A673 (cell line): ENCODE measurements around the gene CCDC88B. TPM values are rescaled to one million over a fixed set of nuclear protein-coding genes. Genes with fewer than 3 reads are reported as not detected.

ENCODE experiments used
- BruUV-seq: library from RNA; stranded (reverse); fragments of 400-500 nt; replicated peaks from 2 replicates; lab custom pipeline; 2021; lab: Mats Ljungman, UMichigan
- CTCF ChIA-PET: fragments of 300-600 bp; sonication (Branson Sonifier 250); formaldehyde crosslinking; loops from one replicate; lab custom pipeline; 2022; ENCODE audit warnings: antibody characterized with exemption; lab: Charles Lee
- POLR2A ChIA-PET: fragments of 300-600 bp; sonication (Branson Sonifier 250); formaldehyde crosslinking; loops from one replicate; lab custom pipeline; 2022; ENCODE audit warnings: antibody characterized with exemption; ENCODE audit not compliant: low non-redundant PET; lab: Charles Lee
- DNase-seq: peaks from one replicate; pipeline ENCODE4 v3.0.0-alpha.2; 2015; ENCODE audit warnings: low spot score
- H3K27ac ChIP-seq: fragments of 200-600 bp; sonication (generic); 2 replicates; pipeline ENCODE4 v1.5.1; 2016; ENCODE audit warnings: mixed run types, low read depth, mild to moderate bottlenecking, mixed read lengths, antibody characterized with exemption, low read length; ENCODE audit not compliant: poor library complexity, severe bottlenecking
- H3K27me3 ChIP-seq: fragments of 200-600 bp; sonication (generic); replicated peaks from 2 replicates; pipeline ENCODE4 v1.6.1; 2017; ENCODE audit warnings: mixed run types, low read depth, mild to moderate bottlenecking, mixed read lengths, antibody characterized with exemption, low read length; ENCODE audit not compliant: insufficient read depth, poor library complexity
- H3K36me3 ChIP-seq: fragments of 200-600 bp; sonication (generic); 2 replicates; pipeline ENCODE4 v1.6.1; 2016; ENCODE audit warnings: mixed run types, mild to moderate bottlenecking, mixed read lengths, antibody characterized with exemption, low read length; ENCODE audit not compliant: insufficient read depth, poor library complexity, severe bottlenecking
- H3K4me1 ChIP-seq: fragments of 200-600 bp; sonication (generic); 2 replicates; pipeline ENCODE4 v1.6.1; 2017; ENCODE audit warnings: mixed run types, mild to moderate bottlenecking, mixed read lengths, antibody characterized with exemption, low read length; ENCODE audit not compliant: insufficient read depth, poor library complexity, severe bottlenecking
- H3K4me3 ChIP-seq: fragments of 200-600 bp; sonication (generic); 2 replicates; pipeline ENCODE4 v1.5.1; 2016; ENCODE audit warnings: low read depth, mixed run types, mild to moderate bottlenecking, mixed read lengths, low read length; ENCODE audit not compliant: poor library complexity, severe bottlenecking
- H3K9me3 ChIP-seq: fragments of 200-600 bp; sonication (generic); 2 replicates; pipeline ENCODE4 v1.6.1; 2016; ENCODE audit warnings: mixed run types, low read depth, mild to moderate bottlenecking, mixed read lengths, antibody characterized with exemption, low read length; ENCODE audit not compliant: poor library complexity, severe bottlenecking
- EZH2 ChIP-seq: fragments of 200-600 bp; sonication (generic); IDR thresholded peaks from 2 replicates; pipeline ENCODE4 v1.6.1; 2017; ENCODE audit warnings: borderline replicate concordance, low read depth, mild to moderate bottlenecking, mixed read lengths, antibody characterized with exemption, low read length; ENCODE audit not compliant: poor library complexity, severe bottlenecking
- intact Hi-C: fragments of 100-400 bp; cut with micrococcal nuclease; formaldehyde crosslinking; loops from one replicate; pipeline ENCODE4 v1.10.0; 2022; ENCODE audit not compliant: unreplicated experiment
- total RNA-seq: library from RNA; stranded (reverse); gene quantifications from 2 replicates; pipeline ENCODE4 v1.2.3, GENCODE V29; 2021
- TF ChIP-seq, protein P1 (sequence below): fragments of 300-800, 200-600 bp; sonication (generic); conservative IDR thresholded peaks from 2 replicates; pipeline ENCODE4 v1.5.1; 2017; ENCODE audit warnings: low read depth, mild to moderate bottlenecking, antibody characterized with exemption, low read length, moderate library complexity, mixed read lengths

The CCDC88B gene
- total RNA-seq, 1 experiment from 2014 or later, result 0.47 TPM

DNA sequence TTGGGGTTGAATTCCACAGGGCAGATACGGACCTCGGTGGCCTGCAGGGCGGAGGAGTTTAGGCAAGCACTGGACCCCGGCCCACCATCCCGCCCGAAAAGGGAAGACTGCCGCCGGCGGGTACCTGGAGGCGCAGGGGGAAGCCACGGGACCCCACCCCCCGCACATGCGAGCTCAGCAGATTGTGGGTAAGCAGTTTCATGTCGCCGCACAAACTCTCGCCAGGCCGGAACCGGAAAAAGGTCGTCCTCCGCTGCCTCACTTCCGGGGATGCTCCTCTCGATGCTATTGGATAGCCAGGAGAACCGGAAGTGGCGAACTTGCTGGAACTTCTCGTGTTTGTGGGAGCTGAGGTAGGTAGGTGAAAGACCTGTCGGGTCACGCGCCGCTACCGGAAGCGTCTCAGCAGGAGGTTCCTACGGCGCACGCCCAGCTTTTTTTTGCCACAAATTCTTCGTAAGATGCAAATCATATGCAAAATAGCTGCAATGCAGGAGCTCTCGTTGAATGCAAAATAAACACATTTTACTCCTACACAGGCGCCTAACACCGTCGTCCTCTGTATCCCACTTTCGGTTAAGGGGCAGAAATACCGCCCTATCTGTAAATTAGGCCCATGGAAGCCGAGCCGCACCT, 22.6 kb upstream of the CCDC88B start, which contains the start of gene TRMT112:
Gene TRMT112 (minus strand): TSS at position 235 of the 636 bp plus-strand sequence. CDS start 33 bp downstream, at position 202.
- H3K4me3 ChIP-seq, result peak within 1 kb of the TSS; percentile 85
- H3K9me3 ChIP-seq, result no peaks in the 10 kb centered on the region
- peak within 1 kb of the TSS; percentile 94 for H3K27ac ChIP-seq
- BruUV-seq, result no TSS peak
- TF ChIP-seq, protein P1, sequence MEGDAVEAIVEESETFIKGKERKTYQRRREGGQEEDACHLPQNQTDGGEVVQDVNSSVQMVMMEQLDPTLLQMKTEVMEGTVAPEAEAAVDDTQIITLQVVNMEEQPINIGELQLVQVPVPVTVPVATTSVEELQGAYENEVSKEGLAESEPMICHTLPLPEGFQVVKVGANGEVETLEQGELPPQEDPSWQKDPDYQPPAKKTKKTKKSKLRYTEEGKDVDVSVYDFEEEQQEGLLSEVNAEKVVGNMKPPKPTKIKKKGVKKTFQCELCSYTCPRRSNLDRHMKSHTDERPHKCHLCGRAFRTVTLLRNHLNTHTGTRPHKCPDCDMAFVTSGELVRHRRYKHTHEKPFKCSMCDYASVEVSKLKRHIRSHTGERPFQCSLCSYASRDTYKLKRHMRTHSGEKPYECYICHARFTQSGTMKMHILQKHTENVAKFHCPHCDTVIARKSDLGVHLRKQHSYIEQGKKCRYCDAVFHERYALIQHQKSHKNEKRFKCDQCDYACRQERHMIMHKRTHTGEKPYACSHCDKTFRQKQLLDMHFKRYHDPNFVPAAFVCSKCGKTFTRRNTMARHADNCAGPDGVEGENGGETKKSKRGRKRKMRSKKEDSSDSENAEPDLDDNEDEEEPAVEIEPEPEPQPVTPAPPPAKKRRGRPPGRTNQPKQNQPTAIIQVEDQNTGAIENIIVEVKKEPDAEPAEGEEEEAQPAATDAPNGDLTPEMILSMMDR, result no peak
- TF ChIP-seq EZH2, result no peak
- H3K36me3 ChIP-seq, result peaks cover 26% of the 10 kb centered on the region
- no peaks in the 10 kb centered on the region for H3K27me3 ChIP-seq
- ChIA-PET CTCF (interaction anchor here (0.6 to 2.5 kb wide), 12 partner anchors 13 to 695 kb away, joined by 3 to 29 read pairs (median 5); partner anchors contain the start of gene PLCB3), POLR2A (interaction anchor here (0.6 to 0.9 kb wide), 4 partner anchors 10 to 805 kb away, joined by 3 read pairs; partner anchors contain the start of genes FAU, MRPL49 and STIP1)
- H3K4me1 ChIP-seq, result peaks cover 15% of the 10 kb centered on the region
- DNase-seq, result peak; percentile 99
- intact Hi-C loops, result no loop called here

DNA sequence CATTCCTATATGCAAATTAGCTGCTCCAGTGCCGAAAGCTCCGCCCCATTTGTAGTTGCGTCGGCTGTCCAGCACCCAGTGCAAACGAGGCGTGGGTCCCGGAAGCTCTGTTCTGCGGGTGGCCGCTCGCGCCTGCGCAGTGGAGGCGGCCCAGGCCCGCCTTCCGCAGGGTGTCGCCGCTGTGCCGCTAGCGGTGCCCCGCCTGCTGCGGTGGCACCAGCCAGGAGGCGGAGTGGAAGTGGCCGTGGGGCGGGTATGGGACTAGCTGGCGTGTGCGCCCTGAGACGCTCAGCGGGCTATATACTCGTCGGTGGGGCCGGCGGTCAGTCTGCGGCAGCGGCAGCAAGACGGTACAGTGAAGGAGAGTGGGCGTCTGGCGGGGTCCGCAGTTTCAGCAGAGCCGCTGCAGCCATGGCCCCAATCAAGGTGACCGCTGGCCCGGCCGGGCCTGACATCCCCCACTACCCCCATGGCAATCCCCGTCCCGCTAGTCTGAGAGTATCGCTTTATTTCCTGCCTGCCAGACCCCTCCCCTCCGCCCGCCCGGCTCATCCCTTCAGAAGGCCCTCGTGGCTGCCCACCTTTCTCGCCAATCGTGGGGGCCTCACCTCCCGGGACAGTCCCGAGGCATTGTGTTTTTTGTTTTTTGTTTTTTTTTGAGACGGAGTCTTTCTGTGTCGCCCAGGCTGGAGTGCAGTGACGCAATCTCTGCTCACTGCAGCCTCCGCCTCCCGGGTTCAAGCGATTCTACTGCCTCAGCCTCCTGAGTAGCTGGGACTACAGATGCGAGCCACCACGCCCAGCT, 21.8 kb upstream of the CCDC88B start, which contains the start of gene PRDX5:
Gene PRDX5 (plus strand): TSS at position 161 of the 805 bp plus-strand sequence. CDS start 95 bp downstream, at position 256.
- ChIA-PET POLR2A (interaction anchor here (0.6 to 0.9 kb wide), 4 partner anchors 9 to 804 kb away, joined by 3 read pairs; partner anchors contain the start of genes FAU, MRPL49 and STIP1), CTCF (interaction anchor here (0.6 to 2.5 kb wide), 13 partner anchors 14 to 1487 kb away, joined by 3 to 29 read pairs (median 5); partner anchors contain the start of gene PLCB3)
- Histone ChIP-seq H3K36me3 (peaks cover 26% of the 10 kb centered on the region), H3K27me3 (no peaks in the 10 kb centered on the region), H3K4me1 (peaks cover 15% of the 10 kb centered on the region), H3K27ac (peak within 1 kb of the TSS; percentile 94), H3K9me3 (no peaks in the 10 kb centered on the region), H3K4me3 (peak within 1 kb of the TSS; percentile 85)
- TF ChIP-seq, protein P1, result peak; percentile 56
- no peak for TF ChIP-seq EZH2
- intact Hi-C loops, result no loop called here
- peak; percentile 99 for DNase-seq
- BruUV-seq, result no TSS peak
